ENCODE data around the gene LRRC63. TPM values are rescaled to one million over a fixed set of nuclear protein-coding genes. Genes with fewer than 3 reads are reported as not detected.

LRRC63 gene
- total and polyA plus RNA-seq, 9 of the 15 experiments (the other 6 are each of a cell fraction or from before 2014, with no cell fraction given) = 0.07 to 0.41 (median 0.24) TPM; not detected in 1

DNA sequence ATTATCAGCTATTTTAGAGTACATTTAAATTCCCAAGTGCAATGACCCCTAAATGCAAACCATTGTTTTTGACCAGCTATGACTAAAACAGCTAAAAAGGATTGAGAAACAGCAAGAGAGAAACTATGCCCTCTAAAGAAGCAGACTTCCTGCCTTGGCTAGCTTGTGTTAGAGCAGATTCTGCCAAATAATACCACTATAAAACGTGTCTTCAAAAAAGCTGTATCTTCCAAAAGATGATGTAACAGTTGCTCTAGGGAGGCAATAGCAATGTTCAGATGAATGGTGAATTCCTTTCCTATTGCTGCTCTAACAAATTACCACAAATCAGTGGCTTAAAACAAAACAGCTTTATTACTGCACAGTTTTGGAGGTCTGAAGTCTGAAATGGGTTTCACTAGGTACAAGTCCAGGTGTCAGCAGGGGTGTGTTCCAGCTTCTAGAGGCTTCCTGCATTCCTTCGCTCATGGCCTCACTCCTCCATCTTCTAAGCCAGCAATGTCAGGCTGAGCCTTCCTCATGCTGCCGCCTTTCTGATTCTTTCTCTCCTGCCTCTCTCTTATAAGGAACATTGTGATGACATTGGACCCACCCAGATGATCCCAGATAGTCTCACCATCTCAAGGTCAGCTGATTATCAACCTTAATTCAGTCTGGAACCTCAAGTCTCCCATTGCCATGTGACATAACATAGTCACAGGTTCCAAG lies 84.5 kb downstream of the LRRC63 start (continued):
- peak; percentile 36 for TF ChIP-seq MGA (IDR thresholded peaks at IDR 0.05)
- TF ChIP-seq U2AF2 (optimal IDR thresholded peaks at IDR 0.05; ENCODE audit: low read depth, low read length) = no peak
- TF ChIP-seq, protein P1, sequence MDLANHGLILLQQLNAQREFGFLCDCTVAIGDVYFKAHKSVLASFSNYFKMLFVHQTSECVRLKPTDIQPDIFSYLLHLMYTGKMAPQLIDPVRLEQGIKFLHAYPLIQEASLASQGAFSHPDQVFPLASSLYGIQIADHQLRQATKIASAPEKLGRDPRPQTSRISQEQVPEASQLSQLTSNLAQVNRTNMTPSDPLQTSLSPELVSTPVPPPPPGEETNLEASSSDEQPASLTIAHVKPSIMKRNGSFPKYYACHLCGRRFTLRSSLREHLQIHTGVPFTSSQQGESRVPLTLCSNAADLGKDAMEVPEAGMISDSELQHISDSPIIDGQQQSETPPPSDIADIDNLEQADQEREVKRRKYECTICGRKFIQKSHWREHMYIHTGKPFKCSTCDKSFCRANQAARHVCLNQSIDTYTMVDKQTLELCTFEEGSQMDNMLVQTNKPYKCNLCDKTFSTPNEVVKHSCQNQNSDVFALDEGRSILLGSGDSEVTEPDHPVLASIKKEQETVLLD (IDR thresholded peaks at IDR 0.05) = no peak
- TF ChIP-seq, protein P2, sequence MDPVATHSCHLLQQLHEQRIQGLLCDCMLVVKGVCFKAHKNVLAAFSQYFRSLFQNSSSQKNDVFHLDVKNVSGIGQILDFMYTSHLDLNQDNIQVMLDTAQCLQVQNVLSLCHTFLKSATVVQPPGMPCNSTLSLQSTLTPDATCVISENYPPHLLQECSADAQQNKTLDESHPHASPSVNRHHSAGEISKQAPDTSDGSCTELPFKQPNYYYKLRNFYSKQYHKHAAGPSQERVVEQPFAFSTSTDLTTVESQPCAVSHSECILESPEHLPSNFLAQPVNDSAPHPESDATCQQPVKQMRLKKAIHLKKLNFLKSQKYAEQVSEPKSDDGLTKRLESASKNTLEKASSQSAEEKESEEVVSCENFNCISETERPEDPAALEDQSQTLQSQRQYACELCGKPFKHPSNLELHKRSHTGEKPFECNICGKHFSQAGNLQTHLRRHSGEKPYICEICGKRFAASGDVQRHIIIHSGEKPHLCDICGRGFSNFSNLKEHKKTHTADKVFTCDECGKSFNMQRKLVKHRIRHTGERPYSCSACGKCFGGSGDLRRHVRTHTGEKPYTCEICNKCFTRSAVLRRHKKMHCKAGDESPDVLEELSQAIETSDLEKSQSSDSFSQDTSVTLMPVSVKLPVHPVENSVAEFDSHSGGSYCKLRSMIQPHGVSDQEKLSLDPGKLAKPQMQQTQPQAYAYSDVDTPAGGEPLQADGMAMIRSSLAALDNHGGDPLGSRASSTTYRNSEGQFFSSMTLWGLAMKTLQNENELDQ (CRISPR knock-in tag; IDR thresholded peaks at IDR 0.05; ENCODE audit: borderline replicate concordance) = no peak
- no peak for TF ChIP-seq ZZZ3 (IDR thresholded peaks at IDR 0.05)
- TF ChIP-seq SIN3B (IDR thresholded peaks at IDR 0.05; ENCODE audit: low read depth) = no peak
- TF ChIP-seq WHSC1 (IDR thresholded peaks at IDR 0.05; ENCODE audit: low read length) = no peak
- no peak for TF ChIP-seq ZNF124 (CRISPR knock-in tag; IDR thresholded peaks at IDR 0.05)
- TF ChIP-seq DNMT1 (IDR thresholded peaks at IDR 0.05) = no peak
- TF ChIP-seq EP300 (IDR thresholded peaks at IDR 0.05; ENCODE audit: low read length) = peak; percentile 8; the same call in 1 of the 2 replicates

All from K562 (cell line).